Immature natural killer cell (primary cell): ENCODE results near the gene ANKRD13A. TPM values are rescaled to one million over a fixed set of nuclear protein-coding genes. Genes with fewer than 3 reads are reported as not detected.
"Not testable (repeated sequence)": the region's sequence is repeated elsewhere in the genome, so short reads cannot be mapped to it uniquely, and the experiment has no call there.

ENCODE experiments used
- DNase-seq, 3 donors: peaks; one replicate each; pipeline ENCODE4 v3.0.0; 2022; ENCODE audit warnings: mixed read lengths in 1 of 3
- H3K27ac Mint-ChIP-seq, 6 donors: one replicate each; pipeline ENCODE4 v1.8.0; 2020; ENCODE audit warnings: mixed read lengths in 6 of 6, mild to moderate bottlenecking in 5 of 6, inconsistent platforms in 4 of 6, moderate library complexity in 3 of 6
- H3K27me3 Mint-ChIP-seq, 3 donors: one replicate each; pipeline ENCODE4 v1.8.0; 2020 to 2021; ENCODE audit warnings: low read depth in 3 of 3, mild to moderate bottlenecking in 3 of 3, mixed read lengths in 3 of 3, moderate library complexity in 3 of 3, inconsistent platforms in 1 of 3
- H3K36me3 Mint-ChIP-seq, 3 donors: one replicate each; pipeline ENCODE4 v1.8.0; 2020; ENCODE audit warnings: mixed read lengths in 3 of 3, inconsistent platforms in 2 of 3, mild to moderate bottlenecking in 2 of 3
- H3K4me1 Mint-ChIP-seq, 2 donors: one replicate each; pipeline ENCODE4 v1.8.0; 2020; ENCODE audit warnings: inconsistent platforms in 2 of 2, mild to moderate bottlenecking in 2 of 2, mixed read lengths in 2 of 2, moderate library complexity in 1 of 2
- H3K4me3 Mint-ChIP-seq, 5 donors: one replicate each; pipeline ENCODE4 v1.8.0; 2020; ENCODE audit warnings: mild to moderate bottlenecking in 5 of 5, mixed read lengths in 5 of 5, inconsistent platforms in 3 of 5, moderate library complexity in 3 of 5
- H3K9me3 Mint-ChIP-seq, 6 donors: one replicate each; pipeline ENCODE4 v1.8.0; 2020; ENCODE audit warnings: mild to moderate bottlenecking in 6 of 6, mixed read lengths in 6 of 6, inconsistent platforms in 4 of 6, moderate library complexity in 3 of 6
- polyA plus RNA-seq, 3 donors: library from polyadenylated mRNA; unstranded; fragments of 300-500 nt; fragmentation: Illumina TruSeq; gene quantifications; one replicate each; pipeline ENCODE4 v1.2.3, GENCODE V29; 2021

Gene ANKRD13A
- polyA plus RNA-seq, 3 donors from 2014 or later: 39.8 to 62.9 (median 40.8) TPM

DNA sequence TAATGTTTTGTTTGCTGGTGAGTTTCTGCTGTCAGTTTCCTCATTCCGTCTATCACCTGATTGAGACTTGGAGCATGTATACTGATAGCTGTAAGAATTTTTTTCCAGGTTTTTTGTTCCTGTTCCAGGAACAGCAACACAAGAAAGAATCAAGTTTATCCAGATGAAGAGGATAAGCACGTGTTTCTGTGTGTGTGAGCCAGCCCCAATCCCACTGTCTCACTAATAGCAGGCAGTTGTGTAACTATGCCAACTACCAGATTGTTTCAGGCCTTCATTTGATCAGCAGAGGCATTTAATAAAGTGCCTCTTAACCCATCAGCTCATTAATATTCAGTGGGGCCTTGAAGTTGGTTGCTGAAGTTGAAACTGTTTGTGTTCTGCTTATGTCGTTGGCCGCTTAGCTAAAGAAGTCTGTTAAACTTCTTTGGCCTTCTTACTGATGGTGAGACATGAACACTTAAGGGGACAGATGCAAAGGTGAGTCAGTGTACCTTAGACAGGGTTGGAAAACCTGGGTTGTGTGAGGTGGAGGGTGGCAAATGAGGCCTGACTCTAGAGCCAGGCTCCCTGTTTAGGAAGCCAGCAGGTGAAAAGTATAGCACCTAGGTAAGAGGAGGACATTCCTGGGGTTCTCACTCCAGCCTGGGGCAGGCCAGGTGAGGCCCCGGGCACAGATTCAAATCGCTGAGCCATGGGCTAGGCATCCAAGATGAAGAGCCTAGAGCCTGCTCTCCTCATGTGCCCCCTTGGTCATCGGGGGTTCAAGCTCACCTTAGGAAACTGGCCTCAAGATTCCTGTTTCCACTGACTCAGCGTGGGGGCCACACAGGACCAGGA is 3.7 kb downstream of the ANKRD13A start:
- Mint-ChIP-seq H3K27me3 (peaks cover 0 to 8% (median 0%) of the 10 kb centered on the region in 3 donors), H3K27ac (peak overlapping the region in 1 of 6 donors; percentile 55), H3K4me1 (peaks cover 59 to 76% of the 10 kb centered on the region in 2 donors), H3K36me3 (peaks cover 0 to 1% (median 0%) of the 10 kb centered on the region in 3 donors), H3K4me3 (no peak overlapping the region), H3K9me3 (no peaks in the 10 kb centered on the region)
- no peak for DNase-seq

GRCh38 chr12:110004598-110004997 is 5.4 kb downstream of the ANKRD13A start:
- Mint-ChIP-seq H3K27ac (peak overlapping the region in 1 of 6 donors; percentile 70), H3K27me3 (peaks cover 0 to 2% (median 0%) of the 10 kb centered on the region in 3 donors), H3K9me3 (no peaks in the 10 kb centered on the region), H3K4me3 (no peak overlapping the region), H3K36me3 (peaks cover 0 to 4% (median 0%) of the 10 kb centered on the region in 3 donors), H3K4me1 (peaks cover 53 to 72% of the 10 kb centered on the region in 2 donors)
- no peak for DNase-seq

DNA sequence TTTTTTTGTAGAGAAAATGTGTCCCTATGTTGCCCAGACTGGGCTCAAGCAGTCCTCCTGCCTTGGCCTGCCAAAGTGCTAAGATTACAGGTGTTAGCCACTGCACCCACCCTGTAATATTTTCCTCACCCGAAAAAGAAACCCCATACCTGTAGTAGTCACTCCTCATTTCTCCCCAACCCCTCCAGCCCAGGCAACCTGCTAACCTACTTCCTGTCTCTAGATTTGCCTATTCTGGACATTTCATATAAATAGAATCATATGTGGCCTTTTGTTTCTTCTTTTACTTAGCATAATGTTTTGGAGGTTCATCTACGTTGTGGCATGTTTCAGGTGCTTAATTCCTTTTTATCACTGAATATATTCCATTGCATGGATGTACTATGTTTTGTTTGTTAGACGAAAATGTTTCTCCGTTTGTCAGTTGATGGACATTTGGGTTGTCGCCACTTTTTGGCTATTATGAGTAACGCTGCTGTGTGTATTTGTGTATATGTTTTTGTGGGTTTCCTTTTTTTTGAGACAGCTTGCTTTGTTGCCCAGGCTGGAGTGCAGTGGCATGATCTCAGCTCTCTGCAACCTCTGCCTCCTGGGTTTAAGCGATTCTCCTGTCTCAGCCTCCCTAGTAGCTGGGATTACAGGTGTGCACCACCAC is 6.2 kb downstream of the ANKRD13A start:
- peaks cover 0 to 4% (median 0%) of the 10 kb centered on the region in 3 donors for H3K36me3 Mint-ChIP-seq
- H3K27ac Mint-ChIP-seq: peak overlapping the region; percentile 33 to 84 (median 76)
- peak overlapping the region in 4 of 5 donors; percentile 19 to 69 (median 36) for H3K4me3 Mint-ChIP-seq
- no peaks in the 10 kb centered on the region for H3K9me3 Mint-ChIP-seq
- no peaks in the 10 kb centered on the region for H3K27me3 Mint-ChIP-seq
- DNase-seq: no peak
- H3K4me1 Mint-ChIP-seq: peaks cover 51 to 72% of the 10 kb centered on the region in 2 donors

DNA sequence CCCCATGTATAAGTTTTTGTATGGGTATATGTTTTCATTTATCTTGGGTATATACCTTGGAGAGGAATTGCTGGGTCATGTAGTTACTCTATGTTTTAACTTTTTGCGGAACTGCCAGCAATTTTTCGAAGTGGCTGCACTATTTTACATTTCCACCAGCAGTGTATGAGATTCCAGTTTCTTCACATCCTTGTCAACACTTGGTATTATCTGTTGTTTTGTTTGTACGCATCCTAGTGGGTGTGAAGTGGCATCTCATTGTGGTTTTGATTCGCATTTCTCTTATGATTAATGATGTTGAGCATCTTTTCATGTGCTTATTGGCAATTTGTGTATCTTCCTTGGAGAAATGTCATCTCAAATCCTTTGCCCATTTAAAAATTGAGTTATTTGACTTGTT is 6.9 kb downstream of the ANKRD13A start:
- Mint-ChIP-seq H3K4me3 (no peak overlapping the region), H3K9me3 (no peaks in the 10 kb centered on the region), H3K36me3 (peaks cover 0 to 4% (median 0%) of the 10 kb centered on the region in 3 donors), H3K27me3 (no peaks in the 10 kb centered on the region), H3K4me1 (peaks cover 52 to 72% of the 10 kb centered on the region in 2 donors), H3K27ac (peak overlapping the region in 2 of 6 donors; percentile 59 to 74)
- DNase-seq: no peak

DNA sequence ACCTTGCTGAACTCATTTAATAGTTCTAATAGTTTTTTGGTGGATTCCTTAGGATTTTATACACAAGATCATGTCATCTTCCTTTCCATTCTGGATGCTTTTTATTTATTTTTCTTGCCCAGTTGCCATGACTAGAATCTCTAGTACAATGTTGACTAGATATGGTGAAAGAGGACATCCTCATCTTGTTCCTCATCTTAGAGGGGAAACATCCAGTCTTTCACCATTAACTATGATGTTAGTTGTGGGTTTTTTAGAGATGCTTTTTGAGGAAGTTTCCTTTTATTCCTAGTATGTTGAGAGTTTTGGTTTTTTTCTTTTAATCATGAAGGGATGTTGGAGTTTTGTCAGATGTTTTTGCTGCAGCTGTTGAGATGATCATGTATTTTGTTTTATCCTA is 8.7 kb downstream of the ANKRD13A start:
- peaks cover 54 to 74% of the 10 kb centered on the region in 2 donors for H3K4me1 Mint-ChIP-seq
- DNase-seq: no peak
- no peaks in the 10 kb centered on the region for H3K9me3 Mint-ChIP-seq
- H3K36me3 Mint-ChIP-seq: peaks cover 4 to 11% (median 6%) of the 10 kb centered on the region in 3 donors
- peak overlapping the region in 1 of 5 donors; percentile 29 for H3K4me3 Mint-ChIP-seq
- no peaks in the 10 kb centered on the region for H3K27me3 Mint-ChIP-seq
- peak overlapping the region in 2 of 6 donors; percentile 49 to 69 for H3K27ac Mint-ChIP-seq

DNA sequence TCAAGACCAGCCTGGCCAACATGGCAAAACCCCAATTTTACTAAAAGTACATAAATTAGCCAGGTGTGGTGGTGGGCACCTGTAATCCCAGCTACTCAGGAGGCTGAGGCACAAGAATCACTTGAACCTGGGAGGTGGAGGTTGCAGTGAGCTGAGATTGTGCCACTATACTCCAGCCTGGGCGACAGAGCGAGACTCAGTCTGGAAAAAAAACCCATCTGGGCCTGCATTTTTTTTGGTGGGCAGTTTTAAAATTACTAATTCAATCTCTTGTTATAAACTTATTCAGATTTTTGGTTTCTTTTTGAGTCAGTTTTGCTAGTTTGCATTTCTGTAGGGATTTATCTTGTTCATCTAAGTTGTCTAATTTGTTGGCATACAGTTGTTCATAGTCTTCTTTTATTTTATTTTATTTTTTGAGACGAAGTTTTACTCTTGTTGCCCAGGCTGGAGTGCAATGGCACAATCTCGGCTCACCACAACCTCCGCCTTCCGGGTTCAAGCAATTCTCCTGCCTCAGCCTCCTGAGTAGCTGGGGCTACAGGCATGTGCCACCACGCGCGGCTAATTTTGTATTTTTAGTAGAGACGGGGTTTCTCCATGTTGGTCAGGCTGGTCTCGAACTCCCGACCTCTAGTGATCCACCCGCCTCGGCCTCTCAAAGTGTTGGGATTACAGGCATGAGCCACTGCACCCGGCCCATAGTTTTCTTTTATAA is 9.6 kb downstream of the ANKRD13A start:
- H3K9me3 Mint-ChIP-seq, H3K27ac Mint-ChIP-seq, DNase-seq, H3K27me3 Mint-ChIP-seq, H3K4me3 Mint-ChIP-seq: not testable (repeated sequence)
- H3K36me3 Mint-ChIP-seq: peaks cover 4 to 11% (median 6%) of the 10 kb centered on the region in 3 donors
- peaks cover 48 to 66% of the 10 kb centered on the region in 2 donors for H3K4me1 Mint-ChIP-seq

DNA sequence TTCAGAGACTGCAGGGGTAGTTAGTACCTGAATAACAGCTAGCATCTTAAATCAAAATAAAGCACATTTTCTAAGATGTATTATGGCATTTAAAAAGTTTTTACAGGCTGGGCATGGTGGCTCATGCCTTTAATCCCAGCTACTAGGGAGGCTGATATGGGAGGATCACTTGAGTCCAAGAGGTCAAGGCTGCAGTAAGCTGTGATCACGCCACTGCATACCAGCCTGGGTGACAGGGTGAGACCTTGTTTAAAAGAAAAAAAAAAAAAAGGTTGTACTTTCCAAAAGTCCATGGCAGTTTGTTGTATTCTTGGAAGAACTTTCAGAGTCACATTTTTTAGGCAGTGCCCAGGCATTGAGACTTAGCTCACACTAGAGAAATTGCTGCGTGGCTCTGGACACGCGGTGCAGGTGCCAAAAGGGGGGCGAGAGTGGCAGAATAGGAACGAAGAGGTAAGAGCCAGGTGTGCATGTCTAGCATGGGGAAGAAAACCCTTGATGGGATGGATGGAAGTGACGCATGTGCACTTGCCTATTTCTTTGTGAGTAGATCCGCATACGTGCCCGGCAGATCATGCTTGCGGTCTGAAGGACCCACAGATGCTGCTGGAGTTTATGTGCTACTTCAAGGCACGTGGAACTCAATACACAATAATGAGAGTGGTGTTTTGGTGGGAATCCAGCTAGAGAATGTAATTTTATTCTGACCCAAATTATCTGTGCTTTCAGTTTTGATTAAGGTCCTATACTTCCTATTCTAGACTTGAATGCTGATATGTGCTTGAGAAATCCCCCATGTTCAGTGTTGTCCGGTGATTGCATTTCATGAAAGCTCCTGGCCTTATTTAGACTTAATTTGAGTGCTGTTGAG is 11.9 kb downstream of the ANKRD13A start:
- H3K27ac Mint-ChIP-seq: peak overlapping the region in 4 of 6 donors; percentile 16 to 76 (median 30)
- H3K27me3 Mint-ChIP-seq: no peaks in the 10 kb centered on the region
- H3K4me1 Mint-ChIP-seq: peaks cover 40 to 59% of the 10 kb centered on the region in 2 donors
- H3K36me3 Mint-ChIP-seq: peaks cover 4 to 15% (median 6%) of the 10 kb centered on the region in 3 donors
- no peak overlapping the region for H3K4me3 Mint-ChIP-seq
- H3K9me3 Mint-ChIP-seq: no peaks in the 10 kb centered on the region
- no peak for DNase-seq

- Mint-ChIP-seq H3K27ac (peak overlapping the region in 4 of 6 donors; percentile 3 to 52 (median 20)), H3K4me3 (no peak overlapping the region), H3K27me3 (no peaks in the 10 kb centered on the region), H3K36me3 (peaks cover 4 to 20% (median 6%) of the 10 kb centered on the region in 3 donors), H3K4me1 (peaks cover 34 to 55% of the 10 kb centered on the region in 2 donors), H3K9me3 (no peaks in the 10 kb centered on the region)
- no peak for DNase-seq
Observed at GRCh38 chr12:110012137-110012536, 12.9 kb downstream of the ANKRD13A start.

DNA sequence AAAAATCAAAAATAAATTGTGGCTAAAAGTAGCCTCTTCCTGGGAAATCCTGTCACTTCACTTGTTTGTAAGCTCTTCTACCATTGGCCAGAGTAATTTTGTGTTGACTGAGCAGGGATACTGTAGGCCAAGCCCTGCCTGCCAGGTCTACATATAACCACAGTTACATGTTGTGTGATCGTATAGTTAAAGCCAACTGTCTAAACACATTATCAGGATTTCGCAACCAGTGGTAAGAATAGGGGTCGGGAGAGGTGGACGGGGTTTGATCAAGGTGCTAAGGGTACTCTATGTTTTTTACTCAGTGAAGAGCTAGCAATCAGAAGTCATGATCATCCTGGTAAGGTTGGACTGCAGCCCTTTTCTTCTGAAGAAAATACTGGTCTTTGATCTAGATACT is 13.4 kb downstream of the ANKRD13A start:
- Mint-ChIP-seq H3K9me3 (no peaks in the 10 kb centered on the region), H3K27ac (peak overlapping the region in 3 of 6 donors; percentile 3 to 52 (median 16)), H3K4me3 (no peak overlapping the region), H3K27me3 (no peaks in the 10 kb centered on the region), H3K36me3 (peaks cover 4 to 25% (median 6%) of the 10 kb centered on the region in 3 donors), H3K4me1 (peaks cover 34 to 55% of the 10 kb centered on the region in 2 donors)
- DNase-seq: no peak

GRCh38 chr12:110015132-110015531 is 15.9 kb downstream of the ANKRD13A start:
- Mint-ChIP-seq H3K4me1 (peaks cover 27 to 38% of the 10 kb centered on the region in 2 donors), H3K36me3 (peaks cover 19 to 40% (median 22%) of the 10 kb centered on the region in 3 donors), H3K4me3 (peak overlapping the region in 2 of 5 donors; percentile 39 to 48), H3K9me3 (no peaks in the 10 kb centered on the region), H3K27me3 (no peaks in the 10 kb centered on the region), H3K27ac (peak overlapping the region; percentile 75 to 90 (median 79))
- no peak for DNase-seq

- Mint-ChIP-seq H3K27ac (no peak overlapping the region), H3K4me3 (no peak overlapping the region), H3K4me1 (no peaks in the 10 kb centered on the region), H3K36me3 (peaks cover 26 to 55% (median 29%) of the 10 kb centered on the region in 3 donors), H3K9me3 (no peaks in the 10 kb centered on the region), H3K27me3 (peaks cover 0 to 1% (median 0%) of the 10 kb centered on the region in 3 donors)
- no peak for DNase-seq
Observed at GRCh38 chr12:110020956-110021355, 21.7 kb downstream of the ANKRD13A start.

- H3K9me3 Mint-ChIP-seq: no peaks in the 10 kb centered on the region
- H3K36me3 Mint-ChIP-seq: peaks cover 30 to 55% (median 32%) of the 10 kb centered on the region in 3 donors
- no peaks in the 10 kb centered on the region for H3K4me1 Mint-ChIP-seq
- DNase-seq: no peak
- peaks cover 0 to 1% (median 0%) of the 10 kb centered on the region in 3 donors for H3K27me3 Mint-ChIP-seq
- peak overlapping the region in 2 of 6 donors; percentile 42 to 56 for H3K27ac Mint-ChIP-seq
- H3K4me3 Mint-ChIP-seq: no peak overlapping the region
Observed at GRCh38 chr12:110023059-110023980, 24.1 kb downstream of the ANKRD13A start.
